CD4-positive, CD25-positive, alpha-beta regulatory T cell (primary cell): ENCODE data around the gene GBE1. TPM values are rescaled to one million over a fixed set of nuclear protein-coding genes. Genes with fewer than 3 reads are reported as not detected.
A peak's percentile ranks its signal among the peaks of the same experiment; 100 is the strongest.

Experiments
- ATAC-seq, 2 donors: fragments of 150-1000 bp; cut with Tn5 transposase; one replicate each; pipeline ENCODE4 v1.10.0; 2021; ENCODE audit warnings: low read depth in 2 of 2, moderate number of reproducible peaks in 2 of 2, moderate library complexity in 1 of 2
- DNase-seq, 3 donors: peaks; one replicate each; pipeline versions ENCODE4 v3.0.0 to v3.0.0-alpha.2; 2012 to 2022; ENCODE audit warnings: mixed read lengths in 1 of 3
- H3K27ac ChIP-seq: one replicate; pipeline ENCODE4 v1.7.0; 2013; ENCODE audit warnings: mild to moderate bottlenecking, low read length; ENCODE audit not compliant: insufficient read depth, poor library complexity, severe bottlenecking
- H3K27me3 ChIP-seq: one replicate; pipeline ENCODE4 v1.7.0; 2013; ENCODE audit warnings: low read length; ENCODE audit not compliant: control insufficient read depth, insufficient read depth
- H3K36me3 ChIP-seq: one replicate; pipeline ENCODE4 v1.7.0; 2013; ENCODE audit warnings: mild to moderate bottlenecking, low read length, moderate library complexity; ENCODE audit not compliant: control insufficient read depth, insufficient read depth
- H3K4me1 ChIP-seq: 2 replicates; pipeline ENCODE4 v1.7.0; 2013; ENCODE audit warnings: mild to moderate bottlenecking, low read length; ENCODE audit not compliant: insufficient read depth, control insufficient read depth, poor library complexity, severe bottlenecking
- H3K4me3 ChIP-seq: one replicate; pipeline ENCODE4 v1.7.0; 2013; ENCODE audit warnings: low read depth, mild to moderate bottlenecking, low read length, moderate library complexity
- H3K9me3 ChIP-seq, 2 experiments: 1 replicate in 1 of 2; 2 replicates in 1 of 2; pipeline ENCODE4 v1.7.0; 2013; ENCODE audit warnings: low read length in 2 of 2, mild to moderate bottlenecking in 1 of 2, moderate library complexity in 1 of 2; ENCODE audit not compliant: control insufficient read depth in 2 of 2
- H3K27ac Mint-ChIP-seq, 3 donors: one replicate each; pipeline ENCODE4 v1.8.0; 2020 to 2022; ENCODE audit warnings: mild to moderate bottlenecking in 3 of 3, mixed read lengths in 3 of 3, moderate library complexity in 2 of 3
- H3K27me3 Mint-ChIP-seq: one replicate; pipeline ENCODE4 v1.8.0; 2022; ENCODE audit warnings: mild to moderate bottlenecking, mixed read lengths
- H3K36me3 Mint-ChIP-seq: one replicate; pipeline ENCODE4 v1.8.0; 2020; ENCODE audit warnings: mixed read lengths
- H3K4me1 Mint-ChIP-seq, 4 donors: one replicate each; pipeline ENCODE4 v1.8.0; 2020 to 2022; ENCODE audit warnings: mixed read lengths in 4 of 4, mild to moderate bottlenecking in 1 of 4
- H3K4me3 Mint-ChIP-seq, 4 donors: one replicate each; pipeline ENCODE4 v1.8.0; 2020 to 2022; ENCODE audit warnings: mild to moderate bottlenecking in 4 of 4, mixed read lengths in 4 of 4, moderate library complexity in 3 of 4
- H3K9me3 Mint-ChIP-seq, 7 donors: one replicate each; pipeline ENCODE4 v1.8.0; 2020 to 2022; ENCODE audit warnings: mixed read lengths in 7 of 7, mild to moderate bottlenecking in 3 of 7, moderate library complexity in 2 of 7
- polyA plus RNA-seq, 4 donors: library from polyadenylated mRNA; unstranded; fragments of 300-500 nt; fragmentation: Illumina TruSeq; gene quantifications; one replicate each; pipeline ENCODE4 v1.2.3, GENCODE V29; 2021
- total RNA-seq: library from RNA; stranded (reverse); gene quantifications from one replicate; pipeline ENCODE4 v1.2.3, GENCODE V29; 2022

The GBE1 gene
- total and polyA plus RNA-seq, 5 donors from 2014 or later: 5.2 to 9.7 (median 8.6) TPM

- Histone ChIP-seq H3K27me3 (no peaks in the 10 kb centered on the region), H3K27ac (no peak overlapping the region), H3K9me3 (no peaks in the 10 kb centered on the region), H3K4me3 (no peak overlapping the region), H3K4me1 (no peaks in the 10 kb centered on the region), H3K36me3 (no peaks in the 10 kb centered on the region)
- ATAC-seq (no peak), DNase-seq (peak in 1 of 3 donors; percentile 4)
- H3K27me3 Mint-ChIP-seq: no peaks in the 10 kb centered on the region
- peaks cover 0 to 3% (median 0%) of the 10 kb centered on the region in 4 donors for H3K4me1 Mint-ChIP-seq
- peaks cover 8% of the 10 kb centered on the region for H3K36me3 Mint-ChIP-seq
- peaks cover 0 to 13% (median 3%) of the 10 kb centered on the region in 7 donors for H3K9me3 Mint-ChIP-seq
- no peak overlapping the region for H3K4me3 Mint-ChIP-seq
- H3K27ac Mint-ChIP-seq: no peak overlapping the region
Measured at GRCh38 chr3:81554388-81554787, 207.1 kb downstream of the GBE1 start.

GRCh38 chr3:81550415-81550814 lies 211.0 kb downstream of the GBE1 start:
- ATAC-seq: no peak
- Histone ChIP-seq H3K4me3 (no peak overlapping the region), H3K9me3 (no peaks in the 10 kb centered on the region), H3K36me3 (no peaks in the 10 kb centered on the region), H3K27ac (no peak overlapping the region), H3K4me1 (no peaks in the 10 kb centered on the region), H3K27me3 (no peaks in the 10 kb centered on the region)
- peaks cover 8% of the 10 kb centered on the region for H3K36me3 Mint-ChIP-seq
- H3K4me3 Mint-ChIP-seq: no peak overlapping the region
- H3K4me1 Mint-ChIP-seq: no peaks in the 10 kb centered on the region
- H3K27ac Mint-ChIP-seq: no peak overlapping the region
- H3K9me3 Mint-ChIP-seq: peaks cover 0 to 13% (median 5%) of the 10 kb centered on the region in 7 donors
- DNase-seq: no peak
- no peaks in the 10 kb centered on the region for H3K27me3 Mint-ChIP-seq

GRCh38 chr3:81549831-81550230 lies 211.6 kb downstream of the GBE1 start:
- no peaks in the 10 kb centered on the region for H3K27me3 Mint-ChIP-seq

GRCh38 chr3:81549388-81549787 lies 212.1 kb downstream of the GBE1 start:
- Histone ChIP-seq H3K4me1 (no peaks in the 10 kb centered on the region), H3K27me3 (no peaks in the 10 kb centered on the region), H3K4me3 (no peak overlapping the region), H3K27ac (no peak overlapping the region), H3K36me3 (no peaks in the 10 kb centered on the region), H3K9me3 (no peaks in the 10 kb centered on the region)
- ATAC-seq: no peak
- Mint-ChIP-seq H3K27ac (no peak overlapping the region), H3K4me1 (no peaks in the 10 kb centered on the region), H3K4me3 (no peak overlapping the region), H3K9me3 (peaks cover 0 to 13% (median 5%) of the 10 kb centered on the region in 7 donors), H3K36me3 (peaks cover 8% of the 10 kb centered on the region), H3K27me3 (no peaks in the 10 kb centered on the region)
- no peak for DNase-seq

More at GRCh38 chr3:81549831-81550230, 211.6 kb downstream of the GBE1 start:
- H3K27me3 ChIP-seq: no peaks in the 10 kb centered on the region
- peaks cover 8% of the 10 kb centered on the region for H3K36me3 Mint-ChIP-seq
- DNase-seq (no peak), ATAC-seq (no peak)
- no peak overlapping the region for H3K27ac Mint-ChIP-seq
- no peaks in the 10 kb centered on the region for H3K4me1 ChIP-seq
- H3K9me3 Mint-ChIP-seq: peaks cover 0 to 13% (median 5%) of the 10 kb centered on the region in 7 donors
- H3K4me1 Mint-ChIP-seq: no peaks in the 10 kb centered on the region
- H3K4me3 Mint-ChIP-seq: no peak overlapping the region
- no peak overlapping the region for H3K4me3 ChIP-seq
- H3K36me3 ChIP-seq: no peaks in the 10 kb centered on the region
- H3K9me3 ChIP-seq: no peaks in the 10 kb centered on the region
- no peak overlapping the region for H3K27ac ChIP-seq

GRCh38 chr3:81545572-81545971 lies 215.9 kb downstream of the GBE1 start:
- Mint-ChIP-seq H3K27ac (no peak overlapping the region), H3K4me3 (no peak overlapping the region), H3K36me3 (no peaks in the 10 kb centered on the region), H3K27me3 (no peaks in the 10 kb centered on the region), H3K9me3 (peaks cover 0 to 5% (median 2%) of the 10 kb centered on the region in 7 donors), H3K4me1 (no peaks in the 10 kb centered on the region)
- H3K4me1 ChIP-seq: no peaks in the 10 kb centered on the region
- no peaks in the 10 kb centered on the region for H3K36me3 ChIP-seq
- ATAC-seq (no peak), DNase-seq (no peak)
- H3K9me3 ChIP-seq: no peaks in the 10 kb centered on the region
- H3K4me3 ChIP-seq: no peak overlapping the region
- H3K27ac ChIP-seq: no peak overlapping the region
- H3K27me3 ChIP-seq: no peaks in the 10 kb centered on the region

- H3K36me3 Mint-ChIP-seq: no peaks in the 10 kb centered on the region
- no peaks in the 10 kb centered on the region for H3K4me1 Mint-ChIP-seq
- ATAC-seq (no peak), DNase-seq (no peak)
- no peaks in the 10 kb centered on the region for H3K27me3 Mint-ChIP-seq
- no peaks in the 10 kb centered on the region for H3K36me3 ChIP-seq
- H3K4me3 Mint-ChIP-seq: no peak overlapping the region
- H3K4me3 ChIP-seq: no peak overlapping the region
- H3K9me3 ChIP-seq: no peaks in the 10 kb centered on the region
- H3K27me3 ChIP-seq: no peaks in the 10 kb centered on the region
- H3K27ac Mint-ChIP-seq: no peak overlapping the region
- H3K9me3 Mint-ChIP-seq: peaks cover 0 to 3% (median 0%) of the 10 kb centered on the region in 7 donors
- no peaks in the 10 kb centered on the region for H3K4me1 ChIP-seq
- no peak overlapping the region for H3K27ac ChIP-seq
Measured at GRCh38 chr3:81544385-81544784, 217.1 kb downstream of the GBE1 start.

- Histone ChIP-seq H3K27ac (no peak overlapping the region), H3K36me3 (no peaks in the 10 kb centered on the region), H3K9me3 (no peaks in the 10 kb centered on the region), H3K4me1 (no peaks in the 10 kb centered on the region), H3K4me3 (no peak overlapping the region), H3K27me3 (no peaks in the 10 kb centered on the region)
- Mint-ChIP-seq H3K4me1 (no peaks in the 10 kb centered on the region), H3K27ac (peak overlapping the region in 1 of 3 donors; percentile 47), H3K36me3 (peaks cover 4% of the 10 kb centered on the region), H3K27me3 (no peaks in the 10 kb centered on the region), H3K9me3 (peaks cover 0 to 2% (median 0%) of the 10 kb centered on the region in 7 donors), H3K4me3 (no peak overlapping the region)
- DNase-seq (no peak), ATAC-seq (no peak)
Measured at GRCh38 chr3:81540787-81541186, 220.7 kb downstream of the GBE1 start.

GRCh38 chr3:81531846-81532245 lies 229.6 kb downstream of the GBE1 start:
- H3K27ac Mint-ChIP-seq: no peak overlapping the region
- H3K9me3 Mint-ChIP-seq: peaks cover 1 to 12% (median 4%) of the 10 kb centered on the region in 7 donors
- H3K36me3 Mint-ChIP-seq: peaks cover 38% of the 10 kb centered on the region
- no peak for DNase-seq
- Histone ChIP-seq H3K27ac (no peak overlapping the region), H3K9me3 (no peaks in the 10 kb centered on the region), H3K4me1 (no peaks in the 10 kb centered on the region), H3K27me3 (no peaks in the 10 kb centered on the region), H3K4me3 (no peak overlapping the region), H3K36me3 (peaks cover 3% of the 10 kb centered on the region)
- no peak overlapping the region for H3K4me3 Mint-ChIP-seq
- H3K4me1 Mint-ChIP-seq: no peaks in the 10 kb centered on the region
- no peaks in the 10 kb centered on the region for H3K27me3 Mint-ChIP-seq
- ATAC-seq: no peak
